OCI-LY7 (cell line): Measurements from ENCODE around the gene CEP78. TPM values are rescaled to one million over a fixed set of nuclear protein-coding genes. Genes with fewer than 3 reads are reported as not detected.

Experiments
- BruUV-seq: library from RNA; stranded (reverse); fragments of 400-500 nt; replicated peaks from 2 replicates; lab custom pipeline; 2021; lab: Mats Ljungman, UMichigan
- CTCF ChIA-PET: fragments of 300-600 bp; sonication (Branson Sonifier 250); formaldehyde crosslinking; loops from one replicate; lab custom pipeline; 2022; ENCODE audit warnings: antibody characterized with exemption; ENCODE audit not compliant: unreplicated experiment; lab: Charles Lee
- POLR2A ChIA-PET: fragments of 300-600 bp; sonication (Branson Sonifier 250); formaldehyde crosslinking; loops from one replicate; lab custom pipeline; 2022; ENCODE audit warnings: antibody characterized with exemption; lab: Charles Lee
- DNase-seq: peaks from one replicate; pipeline ENCODE4 v3.0.0-alpha.2; 2015; ENCODE audit warnings: low spot score
- H2AFZ ChIP-seq: fragments of 200-600 bp; sonication (generic), shearing (Covaris generic); 2 replicates; pipeline ENCODE4 v1.6.1; 2014; ENCODE audit warnings: mild to moderate bottlenecking, antibody characterized with exemption, low read length, moderate library complexity
- H3K27ac ChIP-seq: fragments of 200-600 bp; sonication (generic); 2 replicates; pipeline ENCODE4 v1.5.1; 2014; ENCODE audit warnings: mixed run types, low read depth, mild to moderate bottlenecking, moderate library complexity, low read length, inconsistent platforms; ENCODE audit not compliant: poor library complexity, severe bottlenecking
- H3K36me3 ChIP-seq: fragments of 200-600 bp; sonication (generic); 2 replicates; pipeline ENCODE4 v1.6.1; 2014; ENCODE audit warnings: mild to moderate bottlenecking, antibody characterized with exemption, low read length, moderate library complexity, mixed read lengths; ENCODE audit not compliant: insufficient read depth
- H3K4me1 ChIP-seq: fragments of 200-600 bp; sonication (generic); 2 replicates; pipeline ENCODE4 v1.5.1; 2014; ENCODE audit warnings: mild to moderate bottlenecking, low read length; ENCODE audit not compliant: insufficient read depth, poor library complexity, severe bottlenecking
- H3K4me2 ChIP-seq: fragments of 200-600 bp; sonication (generic); 2 replicates; pipeline ENCODE4 v1.6.1; 2014; ENCODE audit warnings: mild to moderate bottlenecking, low read length
- H3K4me3 ChIP-seq: fragments of 200-600 bp; sonication (generic); 2 replicates; pipeline ENCODE4 v1.5.1; 2014; ENCODE audit warnings: mild to moderate bottlenecking, low read depth, low read length; ENCODE audit not compliant: poor library complexity, severe bottlenecking
- H3K79me2 ChIP-seq: fragments of 200-600 bp; sonication (generic); 2 replicates; pipeline ENCODE4 v1.6.1; 2016; ENCODE audit warnings: low read depth, mild to moderate bottlenecking, low read length, moderate library complexity, mixed read lengths; ENCODE audit not compliant: insufficient read depth
- H3K9me2 ChIP-seq: fragments of 200-600 bp; sonication (generic); 2 replicates; pipeline ENCODE4 v1.6.1; 2016; ENCODE audit warnings: mild to moderate bottlenecking, low read length, mixed read lengths; ENCODE audit not compliant: insufficient read depth
- H3K9me3 ChIP-seq: fragments of 200-600 bp; sonication (generic); 2 replicates; pipeline ENCODE4 v1.6.1; 2014; ENCODE audit warnings: mild to moderate bottlenecking, mixed run types, low read length, mixed read lengths
- H4K20me1 ChIP-seq: fragments of 200-600 bp; sonication (generic); 2 replicates; pipeline ENCODE4 v1.6.1; 2014; ENCODE audit warnings: mild to moderate bottlenecking, antibody characterized with exemption, low read length, moderate library complexity, mixed read lengths; ENCODE audit not compliant: insufficient read depth
- CTCF ChIP-seq: fragments of 200-600 bp; sonication (generic); conservative IDR thresholded peaks from 2 replicates; pipeline ENCODE4 v1.5.1; 2014; ENCODE audit warnings: mild to moderate bottlenecking, antibody characterized with exemption, low read length, moderate library complexity, mixed read lengths
- EZH2phosphoT487 ChIP-seq: fragments of 200-600 bp; sonication (generic); IDR thresholded peaks from 2 replicates; pipeline ENCODE4 v1.6.1; 2018; ENCODE audit warnings: low read depth, borderline replicate concordance, mild to moderate bottlenecking, mixed run types, antibody characterized with exemption, low read length, moderate library complexity, mixed read lengths
- intact Hi-C: fragments of 100-400 bp; cut with micrococcal nuclease; formaldehyde crosslinking; loops from one replicate; pipeline ENCODE4 v1.10.0; 2022; ENCODE audit not compliant: unreplicated experiment
- total RNA-seq, 2 experiments: library from RNA; depleted of rRNA in 1 of 2; stranded (reverse); fragments of >200 nt in 1 of 2; shearing (Covaris generic) in 1 of 2; gene quantifications; 2 replicates each; pipeline ENCODE4 v1.2.3, GENCODE V29; 2014 to 2022

The CEP78 gene
- total RNA-seq, 2 experiments from 2014 or later, result 49.5 to 59.3 TPM

- no peaks in the 10 kb centered on the region for H3K79me2 ChIP-seq
- no peaks in the 10 kb centered on the region for H3K9me2 ChIP-seq
- TF ChIP-seq EZH2phosphoT487 (no peak), CTCF (no peak)
- H3K36me3 ChIP-seq, result peaks cover 50% of the 10 kb centered on the region
- no peak overlapping the region for H3K4me3 ChIP-seq
- ChIA-PET CTCF (no interaction called here), POLR2A (interaction anchor here (1.1 kb wide), 1 partner anchor 23 kb away, joined by 6 read pairs; the partner anchor contains the start of gene PSAT1)
- H3K4me2 ChIP-seq, result no peak overlapping the region
- H2AFZ ChIP-seq, result no peak overlapping the region
- H3K4me1 ChIP-seq, result no peaks in the 10 kb centered on the region
- DNase-seq, result no peak
- no TSS peak for BruUV-seq
- no peak overlapping the region for H3K27ac ChIP-seq
- H3K9me3 ChIP-seq, result no peaks in the 10 kb centered on the region
- intact Hi-C loops, result no loop called here
- no peaks in the 10 kb centered on the region for H4K20me1 ChIP-seq
Measured at GRCh38 chr9:78273761-78274160, 37.9 kb downstream of the CEP78 start.

- Histone ChIP-seq H3K4me1 (no peaks in the 10 kb centered on the region), H3K27ac (no peak overlapping the region), H3K36me3 (peaks cover 11% of the 10 kb centered on the region; the same call in 1 of the 2 replicates), H3K4me2 (no peak overlapping the region), H4K20me1 (no peaks in the 10 kb centered on the region), H3K79me2 (no peaks in the 10 kb centered on the region), H3K9me2 (no peaks in the 10 kb centered on the region), H2AFZ (no peak overlapping the region), H3K9me3 (no peaks in the 10 kb centered on the region), H3K4me3 (no peak overlapping the region)
- ChIA-PET POLR2A (interaction anchor here (0.6 to 2.0 kb wide), 6 partner anchors 14 to 102 kb away, joined by 3 to 12 read pairs (median 6); partner anchors contain the start of gene PSAT1), CTCF (interaction anchor here (0.6 kb wide), 1 partner anchor 77 kb away, joined by 3 read pairs; no protein-coding TSS in a partner anchor)
- no peak for DNase-seq
- BruUV-seq, result no TSS peak
- intact Hi-C loops, result no loop called here
- no peak for TF ChIP-seq CTCF
- TF ChIP-seq EZH2phosphoT487, result no peak
Measured at GRCh38 chr9:78278177-78278777, 42.4 kb downstream of the CEP78 start.

GRCh38 chr9:78278801-78279200 is 42.9 kb downstream of the CEP78 start:
- POLR2A ChIA-PET, result interaction anchor here (0.6 to 2.0 kb wide), 7 partner anchors 18 to 207 kb away, joined by 3 to 12 read pairs (median 6); partner anchors contain the start of gene PSAT1

More at GRCh38 chr9:78278801-78279200, 42.9 kb downstream of the CEP78 start:
- H3K79me2 ChIP-seq, result no peaks in the 10 kb centered on the region
- intact Hi-C loops, result no loop called here
- no peak overlapping the region for H3K4me2 ChIP-seq
- H3K36me3 ChIP-seq, result 0 out of 2 replicates have a peak, but pooled peaks cover 8% of the 10 kb centered on the region
- no peak for DNase-seq
- H4K20me1 ChIP-seq, result no peaks in the 10 kb centered on the region
- no peaks in the 10 kb centered on the region for H3K9me3 ChIP-seq
- CTCF ChIA-PET, result no interaction called here
- H2AFZ ChIP-seq, result no peak overlapping the region
- no peak overlapping the region for H3K4me3 ChIP-seq
- BruUV-seq, result no TSS peak
- no peak overlapping the region for H3K27ac ChIP-seq
- no peaks in the 10 kb centered on the region for H3K9me2 ChIP-seq
- TF ChIP-seq CTCF (no peak), EZH2phosphoT487 (no peak)
- H3K4me1 ChIP-seq, result no peaks in the 10 kb centered on the region
